Cardiac septum (tissue), 1 donor: ENCODE data around the gene GAS5. TPM values are rescaled to one million over a fixed set of nuclear protein-coding genes. Genes with fewer than 3 reads are reported as not detected.
A peak's percentile ranks its signal among the peaks of the same experiment; 100 is the strongest.
"Not testable (repeated sequence)": the region's sequence is repeated elsewhere in the genome, so short reads cannot be mapped to it uniquely, and the experiment has no call there.

Experiments used
- DNase-seq: peaks from one replicate; pipeline ENCODE4 v3.0.0-alpha.2; 2020; ENCODE audit warnings: low spot score
- intact Hi-C: fragments of 100-400 bp; cut with DNase I; formaldehyde crosslinking; loops from one replicate; pipeline ENCODE4 v1.14.0; 2022
- long read RNA-seq: library from polyadenylated mRNA; unstranded; transcript quantifications from one replicate; pipeline ENCODE4 v2.0.0, GENCODE V29; 2021
- total RNA-seq: library from RNA; stranded (reverse); fragmentation: NEBNext Ultra II Directional; extraction: Animal tissue kit (Norgen Biotek cat#: 25700); gene quantifications from one replicate; pipeline ENCODE4 v1.2.1, GENCODE V29; 2021
- donor health status: DM: no; HTN: no; CAD: no.

The GAS5 gene
- total RNA-seq = 58.0 TPM
- long read RNA-seq, partial matches to known transcripts = 4 of 21 reads
- long read RNA-seq, other reads (novel, unspliced or antisense) = 12 of 21 reads

GRCh38 chr1:173867753-173868265, at the start of gene GAS5:
GAS5 (minus strand) TSS chr1:173867989.
- intact Hi-C loops = loop anchor here (1.0 to 5.0 kb wide), 2 partner anchors 44 to 1129 kb away; partner anchors contain the start of genes CACYBP, CENPL and DARS2
- peak; percentile 99 for DNase-seq

DNA sequence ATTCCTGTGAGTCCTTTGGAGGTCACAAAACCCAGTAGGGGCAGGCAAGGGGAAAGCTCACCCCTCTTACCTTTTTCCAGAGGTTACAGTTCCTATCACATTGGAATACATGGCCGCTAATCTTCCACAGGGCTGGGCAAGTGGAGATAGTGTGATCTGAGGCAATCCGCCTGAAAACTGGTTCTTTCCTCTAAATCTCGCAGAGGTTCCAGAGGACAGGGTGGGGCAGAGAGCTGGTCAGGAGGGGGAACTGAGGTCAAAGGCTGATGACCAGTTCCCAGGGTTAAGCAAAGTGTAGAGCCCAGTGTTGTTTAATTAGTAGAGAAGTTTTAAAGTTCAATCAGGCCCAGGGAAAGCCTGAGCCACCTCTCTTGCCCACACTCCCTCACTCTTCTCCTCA, 49.4 kb upstream of the GAS5 start, which contains the start of gene SERPINC1:
Gene SERPINC1 (minus strand): TSS at position 179 of the 400 bp plus-strand sequence. CDS start 68 bp downstream, at position 111.
- DNase-seq = no peak
- intact Hi-C loops = no loop called here

DNA sequence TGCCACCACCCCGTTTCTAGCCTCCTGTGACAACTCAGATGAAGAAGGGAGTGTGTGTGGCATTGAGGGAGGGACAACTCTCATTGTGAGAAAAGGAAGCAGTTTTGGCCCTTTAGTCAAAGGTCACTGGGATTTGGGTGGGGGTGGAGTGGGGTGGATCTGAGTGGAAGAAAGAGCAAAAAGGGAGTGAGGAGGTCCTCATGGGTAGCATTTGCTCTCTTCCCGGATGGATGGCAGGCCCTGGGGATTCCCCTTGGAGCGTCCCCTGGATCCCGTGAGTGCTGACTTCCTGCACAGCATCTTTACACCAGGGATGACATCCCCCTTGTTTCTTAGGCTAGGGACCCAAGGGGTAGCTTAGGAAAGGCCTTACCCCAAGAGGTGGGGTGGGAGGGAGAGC, 48.9 kb upstream of the GAS5 start:
- no peak for DNase-seq
- intact Hi-C loops = no loop called here

- DNase-seq = no peak
- intact Hi-C loops = no loop called here
These were observed 47.8 kb upstream of the GAS5 start for GRCh38 chr1:173915596-173915995.

GRCh38 chr1:173914366-173914871, 46.6 kb upstream of the GAS5 start:
- DNase-seq = no peak
- intact Hi-C loops = no loop called here

- no peak for DNase-seq
- intact Hi-C loops = no loop called here
These were observed 45.3 kb upstream of the GAS5 start for GRCh38 chr1:173913111-173913510.

DNA sequence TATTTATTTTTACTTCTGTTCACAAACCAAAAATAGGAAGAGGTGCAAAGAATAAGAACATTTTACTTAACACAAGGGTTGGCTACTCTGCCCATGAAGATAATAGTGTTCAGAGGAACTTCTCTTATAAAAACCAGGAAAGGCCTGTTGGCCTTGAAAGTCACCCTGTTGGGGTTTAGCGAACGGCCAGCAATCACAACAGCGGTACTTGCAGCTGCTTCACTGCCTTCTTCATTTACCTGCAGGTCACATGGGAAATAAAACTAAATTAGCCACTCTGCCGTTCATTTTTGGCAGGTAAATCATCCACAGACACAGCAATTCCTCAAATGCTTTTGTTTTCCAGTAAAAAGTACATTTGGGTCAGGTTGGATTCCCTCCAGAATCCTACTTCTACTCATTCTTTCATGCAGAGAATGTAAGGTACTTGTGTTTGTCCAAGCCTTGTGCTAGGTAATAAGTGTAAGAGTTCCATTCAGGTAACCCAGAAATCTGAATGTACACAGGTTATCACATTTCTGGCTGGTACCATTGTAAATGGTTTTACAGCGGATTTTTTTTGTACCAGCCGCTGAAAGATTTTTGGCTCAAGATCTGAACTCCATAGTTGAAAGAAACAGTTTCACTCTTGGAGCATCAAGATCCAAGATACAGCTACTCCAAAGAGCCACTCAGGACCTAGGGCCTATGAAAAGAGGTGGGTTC, 36.2 kb upstream of the GAS5 start:
- intact Hi-C loops = no loop called here

GRCh38 chr1:173900992-173901391, 33.2 kb upstream of the GAS5 start:
- intact Hi-C loops = no loop called here
- no peak for DNase-seq

More for the DNA sequence above, 36.2 kb upstream of the GAS5 start:
- DNase-seq = no peak

- intact Hi-C loops = no loop called here
- DNase-seq = no peak
These were observed 32.6 kb upstream of the GAS5 start for GRCh38 chr1:173900427-173900826.

GRCh38 chr1:173894189-173894588, 26.4 kb upstream of the GAS5 start:
- intact Hi-C loops = no loop called here
- DNase-seq = no peak

- DNase-seq = no peak
- intact Hi-C loops = no loop called here
These were observed 25.8 kb upstream of the GAS5 start for GRCh38 chr1:173893611-173894010.

GRCh38 chr1:173889885-173890284, 22.1 kb upstream of the GAS5 start:
- no peak for DNase-seq
- intact Hi-C loops = no loop called here

- intact Hi-C loops = no loop called here
- DNase-seq = no peak
These were observed 21.0 kb upstream of the GAS5 start for GRCh38 chr1:173888749-173889148.

GRCh38 chr1:173887627-173888026, 19.8 kb upstream of the GAS5 start:
- DNase-seq = no peak
- intact Hi-C loops = no loop called here

DNA sequence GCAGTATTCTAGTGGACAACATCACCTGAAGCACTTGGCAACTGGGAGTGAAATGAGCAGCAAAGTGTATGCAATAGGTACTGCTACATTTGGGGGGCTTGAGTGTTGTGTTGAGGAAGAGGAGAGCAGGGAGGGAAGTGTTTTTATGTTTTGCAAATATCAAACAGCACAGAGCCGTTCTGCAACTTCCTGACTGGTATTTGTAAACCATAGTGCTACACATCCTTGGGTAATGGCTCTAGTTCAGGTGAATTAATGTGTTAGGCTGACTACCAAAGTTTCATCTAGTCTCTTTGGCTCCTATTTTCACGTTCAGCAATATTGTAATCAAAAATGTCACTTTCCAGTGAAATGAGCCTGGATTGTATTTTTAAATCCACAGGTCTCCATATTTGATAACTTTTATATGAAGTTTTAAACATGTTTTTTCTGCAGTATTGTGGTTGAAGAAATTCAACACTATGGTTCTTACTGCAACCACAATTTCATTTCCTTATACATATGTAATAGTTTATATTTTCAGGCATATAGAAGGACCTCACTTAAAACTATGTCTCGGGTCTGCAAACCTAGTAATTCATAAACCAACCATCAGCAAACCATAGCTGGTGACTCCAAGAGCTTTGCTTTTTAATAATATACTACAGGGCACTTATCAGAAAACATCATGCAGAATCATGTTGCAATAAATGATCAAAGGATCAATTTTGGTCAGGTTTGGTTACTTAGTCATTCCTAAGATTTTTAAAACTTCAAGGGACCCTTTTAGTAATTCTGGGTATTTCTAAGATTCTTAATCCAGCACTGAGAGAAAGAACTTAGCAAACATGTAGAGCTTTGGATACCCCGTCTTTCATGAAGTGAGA, 19.2 kb upstream of the GAS5 start:
- DNase-seq = no peak
- intact Hi-C loops = no loop called here

DNA sequence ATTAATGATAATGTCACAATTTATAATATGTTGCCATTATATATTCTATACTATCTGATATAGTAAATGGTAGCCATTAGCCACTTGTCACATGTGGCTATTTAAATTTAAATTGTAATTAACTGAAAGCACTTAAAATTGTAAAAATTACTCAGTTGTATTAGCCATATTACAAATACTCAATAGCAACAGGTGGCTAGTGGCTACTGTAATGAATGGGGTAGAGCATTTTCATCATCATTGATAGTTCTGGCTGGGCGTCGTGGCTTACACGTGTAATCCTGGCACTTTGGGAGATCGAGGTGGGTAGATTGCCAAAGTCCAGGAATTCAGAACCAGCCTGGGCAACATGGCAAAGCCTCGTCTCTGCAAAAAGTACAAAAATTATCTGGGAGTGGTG, 16.9 kb upstream of the GAS5 start:
- intact Hi-C loops = no loop called here
- no peak for DNase-seq

DNA sequence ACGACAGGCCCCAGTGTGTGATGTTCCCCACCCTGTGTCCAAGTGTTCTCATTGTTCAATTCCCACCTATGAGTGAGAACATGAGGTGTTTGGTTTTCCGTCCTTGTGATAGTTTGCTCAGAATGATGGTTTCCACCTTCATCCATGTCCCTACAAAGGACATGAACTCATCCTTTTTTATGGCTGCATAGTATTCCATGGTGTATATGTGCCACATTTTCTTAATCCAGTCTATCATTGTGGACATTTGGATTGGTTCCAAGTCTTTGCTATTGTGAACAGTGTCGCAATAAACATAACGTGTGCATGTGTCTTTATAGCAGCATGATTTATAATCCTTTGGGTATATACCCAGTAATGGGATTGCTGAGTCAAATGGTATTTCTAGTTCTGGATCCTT, 13.3 kb upstream of the GAS5 start:
- DNase-seq, intact Hi-C loops: not testable (repeated sequence)

- DNase-seq = no peak
- intact Hi-C loops = no loop called here
These were observed 10.5 kb upstream of the GAS5 start for GRCh38 chr1:173878251-173878650.

GRCh38 chr1:173876732-173877131, 8.9 kb upstream of the GAS5 start:
- intact Hi-C loops = no loop called here
- DNase-seq = no peak

GRCh38 chr1:173871500-173871899, 3.7 kb upstream of the GAS5 start:
- intact Hi-C loops = no loop called here

More at GRCh38 chr1:173871500-173871899, 3.7 kb upstream of the GAS5 start:
- DNase-seq = no peak
